ENCODE data around the gene FAAP20. TPM values are rescaled to one million over a fixed set of nuclear protein-coding genes. Genes with fewer than 3 reads are reported as not detected.
A peak's percentile ranks its signal among the peaks of the same experiment; 100 is the strongest.

Gene FAAP20
- total RNA-seq, 1 donor from 2014 or later = 38.3 TPM

DNA sequence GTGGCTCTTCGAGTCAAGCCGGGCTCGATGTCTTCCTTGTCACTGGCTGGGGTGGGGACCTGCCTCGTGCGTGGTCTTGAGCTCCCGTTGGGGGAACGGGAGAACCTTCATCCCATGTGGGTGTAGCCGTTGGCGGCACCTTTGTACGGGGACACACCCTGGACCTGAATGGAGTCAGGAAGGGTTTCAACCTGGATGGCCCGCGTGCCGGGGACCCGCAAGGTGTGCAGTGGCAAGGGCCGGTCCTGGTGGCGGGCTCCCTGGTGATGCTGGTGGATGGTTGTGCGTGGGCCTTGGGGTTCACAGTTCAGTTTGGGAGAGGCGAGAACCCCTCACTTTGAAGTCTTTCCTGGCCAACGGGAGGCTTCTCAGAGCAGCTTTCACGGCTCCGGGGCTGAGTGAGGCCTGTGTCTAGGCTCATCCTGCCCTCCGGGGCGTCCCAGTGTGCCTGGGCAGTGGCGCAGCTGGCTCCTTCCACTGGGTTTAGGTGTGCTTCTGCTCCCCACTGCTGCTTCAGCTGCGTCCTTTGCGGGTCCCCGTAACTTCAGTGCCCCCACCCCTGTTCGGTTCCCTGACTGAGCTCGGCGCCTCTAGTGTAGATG is 44.9 kb upstream of the FAAP20 start:
- H3K36me3 ChIP-seq = peaks cover 0 to 4% of the 10 kb centered on the region in 2 donors
- peak overlapping the region; percentile 24 to 78 for H3K4me3 ChIP-seq
- no peaks in the 10 kb centered on the region for H3K27me3 ChIP-seq
- DNase-seq (ENCODE audit: low spot score in 2 of 2) = no peak
- H3K27ac ChIP-seq = peak overlapping the region; percentile 85 to 93
- no peak for TF ChIP-seq CTCF (IDR thresholded peaks at IDR 0.05)
- H3K9me3 ChIP-seq = no peaks in the 10 kb centered on the region
- H3K4me1 ChIP-seq = peaks cover 66 to 87% of the 10 kb centered on the region in 2 donors
- intact Hi-C loops (cut with DNase I) = loop anchor here (2.0 to 5.0 kb wide), 2 partner anchors 13 to 143 kb away; no protein-coding TSS in a partner anchor

GRCh38 chr1:2239013-2239370 is 44.4 kb upstream of the FAAP20 start:
- no peaks in the 10 kb centered on the region for H3K27me3 ChIP-seq
- H3K36me3 ChIP-seq = peaks cover 0 to 4% of the 10 kb centered on the region in 2 donors
- no peak for DNase-seq (ENCODE audit: low spot score in 2 of 2)
- H3K27ac ChIP-seq = peak overlapping the region; percentile 85 to 93
- no peaks in the 10 kb centered on the region for H3K9me3 ChIP-seq
- H3K4me1 ChIP-seq = peaks cover 69 to 90% of the 10 kb centered on the region in 2 donors
- H3K4me3 ChIP-seq = peak overlapping the region; percentile 34 to 78
- TF ChIP-seq CTCF (IDR thresholded peaks at IDR 0.05) = no peak
- intact Hi-C loops (cut with DNase I) = loop anchor here (2.0 to 5.0 kb wide), 2 partner anchors 14 to 143 kb away; no protein-coding TSS in a partner anchor

DNA sequence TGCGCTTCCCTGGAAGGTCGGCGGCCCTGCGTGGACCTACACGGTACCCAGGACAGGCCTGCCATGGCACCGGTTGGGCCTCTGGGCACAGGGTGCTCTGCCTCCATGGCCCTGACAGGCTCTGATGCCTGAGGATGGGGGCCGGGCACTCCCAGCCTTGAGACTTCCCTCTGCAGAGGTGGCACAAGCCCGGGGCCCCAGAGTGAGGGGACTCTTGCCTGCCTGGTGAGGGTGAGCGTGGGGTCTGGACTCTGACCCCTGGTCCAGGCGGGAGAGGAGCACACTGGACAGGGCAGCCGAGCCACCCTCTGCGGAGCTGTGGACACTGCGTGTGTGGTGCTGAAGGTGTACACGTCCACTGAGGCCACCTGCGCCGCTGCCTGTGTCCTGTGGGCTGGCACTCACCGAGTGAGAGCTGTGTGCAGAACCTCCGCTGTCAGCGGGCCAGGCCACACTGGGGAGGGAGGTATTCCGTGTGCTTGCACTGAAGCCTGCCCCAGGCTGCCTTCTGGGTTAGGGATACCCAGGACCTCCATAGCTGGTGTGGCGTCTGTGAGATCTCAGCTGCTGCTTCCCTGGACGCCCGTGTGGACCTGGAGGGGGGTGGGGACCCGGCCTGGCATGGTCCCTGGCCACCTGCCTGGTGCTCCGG is 43.9 kb upstream of the FAAP20 start:
- intact Hi-C loops (cut with DNase I) = loop anchor here (2.0 to 5.0 kb wide), 2 partner anchors 14 to 144 kb away; no protein-coding TSS in a partner anchor
- Histone ChIP-seq H3K27me3 (no peaks in the 10 kb centered on the region), H3K4me1 (peaks cover 74 to 92% of the 10 kb centered on the region in 2 donors), H3K4me3 (peak overlapping the region; percentile 34 to 78), H3K9me3 (no peaks in the 10 kb centered on the region), H3K27ac (peak overlapping the region; percentile 85 to 93), H3K36me3 (peaks cover 0 to 4% of the 10 kb centered on the region in 2 donors)
- no peak for DNase-seq (ENCODE audit: low spot score in 2 of 2)
- TF ChIP-seq CTCF (IDR thresholded peaks at IDR 0.05) = no peak

- no peaks in the 10 kb centered on the region for H3K27me3 ChIP-seq
- no peak for DNase-seq (ENCODE audit: low spot score in 2 of 2)
- H3K36me3 ChIP-seq = peaks cover 0 to 4% of the 10 kb centered on the region in 2 donors
- H3K4me3 ChIP-seq = peak overlapping the region; percentile 34 to 78
- H3K4me1 ChIP-seq = peaks cover 76 to 94% of the 10 kb centered on the region in 2 donors
- peak overlapping the region; percentile 85 to 93 for H3K27ac ChIP-seq
- intact Hi-C loops (cut with DNase I) = loop anchor here (2.0 to 5.0 kb wide), 2 partner anchors 15 to 145 kb away; no protein-coding TSS in a partner anchor
- TF ChIP-seq CTCF (IDR thresholded peaks at IDR 0.05) = peak in 2 of 3 experiments; percentile 29 to 32
- H3K9me3 ChIP-seq = no peaks in the 10 kb centered on the region
Observed at GRCh38 chr1:2237773-2238172, 43.2 kb upstream of the FAAP20 start.

DNA sequence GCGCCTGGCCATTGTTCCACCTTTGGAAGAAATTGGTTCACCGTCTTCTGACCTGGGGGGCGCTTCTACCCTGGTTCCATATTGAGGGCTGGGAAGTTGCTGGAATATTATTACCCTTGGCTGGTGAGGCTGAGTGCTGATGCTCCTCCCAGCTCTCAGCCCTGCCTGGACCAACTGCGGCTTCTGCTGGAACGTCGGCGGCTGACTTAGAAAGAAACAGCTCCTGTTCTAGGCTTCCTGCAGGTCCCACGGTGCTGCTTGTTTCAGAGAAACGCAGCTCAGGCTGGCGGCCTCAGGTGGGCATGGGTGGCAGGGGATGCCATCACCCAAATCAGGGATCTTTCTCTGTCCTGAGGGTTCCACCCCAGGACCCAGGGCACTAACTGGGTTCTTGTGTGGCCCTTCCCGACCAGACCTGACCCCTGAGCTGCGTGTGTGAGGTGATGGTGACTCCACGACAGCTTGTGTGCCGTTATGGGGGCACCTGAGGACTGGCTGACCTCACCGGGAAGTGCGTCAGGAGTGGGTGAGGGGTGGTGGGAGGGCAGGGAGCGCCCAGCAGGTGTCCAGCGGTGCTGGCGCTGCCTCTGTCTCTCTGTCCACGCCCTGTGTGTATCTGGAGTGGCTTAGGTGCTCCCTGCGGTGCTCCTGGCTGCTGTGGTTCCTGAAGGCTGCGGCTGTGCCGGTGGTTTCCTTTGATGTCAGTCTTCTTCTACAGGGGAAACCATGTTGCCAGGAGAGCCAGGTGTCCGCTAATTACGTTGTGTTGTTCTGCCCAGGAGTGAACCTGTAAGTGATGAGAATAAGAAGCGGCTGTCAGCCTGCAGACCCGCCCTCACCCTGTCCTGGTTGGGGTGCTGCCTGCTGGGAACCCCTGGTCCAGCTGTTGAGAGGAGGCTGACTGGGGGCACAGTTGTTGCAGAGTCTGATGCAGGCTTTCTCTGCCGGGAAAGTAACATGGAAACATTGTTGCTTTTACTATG is 42.4 kb upstream of the FAAP20 start:
- intact Hi-C loops (cut with DNase I) = loop anchor here (5.0 kb wide), 1 partner anchor 145 kb away; no protein-coding TSS in a partner anchor
- H3K4me1 ChIP-seq = peaks cover 76 to 94% of the 10 kb centered on the region in 2 donors
- H3K36me3 ChIP-seq = peaks cover 0 to 4% of the 10 kb centered on the region in 2 donors
- no peak for TF ChIP-seq CTCF (IDR thresholded peaks at IDR 0.05)
- no peak for DNase-seq (ENCODE audit: low spot score in 2 of 2)
- peak overlapping the region; percentile 21 to 78 for H3K4me3 ChIP-seq
- H3K27ac ChIP-seq = peak overlapping the region; percentile 85 to 93
- H3K9me3 ChIP-seq = no peaks in the 10 kb centered on the region
- no peaks in the 10 kb centered on the region for H3K27me3 ChIP-seq
